Fibroblast of skin of right biceps (primary cell): Measurements from ENCODE around the gene HOXD3.
A peak's percentile ranks its signal among the peaks of the same experiment; 100 is the strongest.

Experiments used
- DNase-seq: peaks from one replicate; pipeline ENCODE4 v3.0.0-alpha.2; 2013

Gene HOXD3

GRCh38 chr2:176164611-176165369, 7.7 kb downstream of the HOXD3 start:
- DNase-seq = peak; percentile 54

GRCh38 chr2:176165370-176166050, 8.4 kb downstream of the HOXD3 start:
- DNase-seq = no peak

- peak; percentile 60 for DNase-seq
Observed at GRCh38 chr2:176166272-176166671, 9.2 kb downstream of the HOXD3 start.

GRCh38 chr2:176167398-176167797, 10.3 kb downstream of the HOXD3 start:
- DNase-seq = peak; percentile 77

- no peak for DNase-seq
Observed at GRCh38 chr2:176169181-176169580, 12.1 kb downstream of the HOXD3 start.

- no peak for DNase-seq
Observed at GRCh38 chr2:176169711-176170110, 12.6 kb downstream of the HOXD3 start.

- DNase-seq = peak; percentile 66
Observed at GRCh38 chr2:176170602-176171305, 13.6 kb downstream of the HOXD3 start.

- peak; percentile 55 for DNase-seq
Observed at GRCh38 chr2:176171351-176172006, 14.4 kb downstream of the HOXD3 start.

GRCh38 chr2:176172007-176172894, 15.1 kb downstream of the HOXD3 start:
- no peak for DNase-seq

GRCh38 chr2:176172895-176173566, 15.9 kb downstream of the HOXD3 start:
- DNase-seq = no peak

- no peak for DNase-seq
Observed at GRCh38 chr2:176173567-176174381, 16.7 kb downstream of the HOXD3 start.

GRCh38 chr2:176174382-176174823, 17.3 kb downstream of the HOXD3 start:
- peak; percentile 77 for DNase-seq

- peak; percentile 74 for DNase-seq
Observed at GRCh38 chr2:176174824-176175708, 18.0 kb downstream of the HOXD3 start.

GRCh38 chr2:176175709-176176607, 18.9 kb downstream of the HOXD3 start:
- no peak for DNase-seq

GRCh38 chr2:176177580-176178037, 20.5 kb downstream of the HOXD3 start:
- no peak for DNase-seq

GRCh38 chr2:176178038-176178756, 21.1 kb downstream of the HOXD3 start:
- DNase-seq = peak; percentile 85

GRCh38 chr2:176178757-176179295, 21.7 kb downstream of the HOXD3 start:
- DNase-seq = no peak
